Right forelimb (tissue), 1 donor: ENCODE results near the gene CBARP.
A peak's percentile ranks its signal among the peaks of the same experiment; 100 is the strongest.
"Not testable (repeated sequence)": the region's sequence is repeated elsewhere in the genome, so short reads cannot be mapped to it uniquely, and the experiment has no call there.

Source experiments
- DNase-seq: peaks from one replicate; pipeline ENCODE4 v3.0.0-alpha.2; 2018

CBARP gene

DNA sequence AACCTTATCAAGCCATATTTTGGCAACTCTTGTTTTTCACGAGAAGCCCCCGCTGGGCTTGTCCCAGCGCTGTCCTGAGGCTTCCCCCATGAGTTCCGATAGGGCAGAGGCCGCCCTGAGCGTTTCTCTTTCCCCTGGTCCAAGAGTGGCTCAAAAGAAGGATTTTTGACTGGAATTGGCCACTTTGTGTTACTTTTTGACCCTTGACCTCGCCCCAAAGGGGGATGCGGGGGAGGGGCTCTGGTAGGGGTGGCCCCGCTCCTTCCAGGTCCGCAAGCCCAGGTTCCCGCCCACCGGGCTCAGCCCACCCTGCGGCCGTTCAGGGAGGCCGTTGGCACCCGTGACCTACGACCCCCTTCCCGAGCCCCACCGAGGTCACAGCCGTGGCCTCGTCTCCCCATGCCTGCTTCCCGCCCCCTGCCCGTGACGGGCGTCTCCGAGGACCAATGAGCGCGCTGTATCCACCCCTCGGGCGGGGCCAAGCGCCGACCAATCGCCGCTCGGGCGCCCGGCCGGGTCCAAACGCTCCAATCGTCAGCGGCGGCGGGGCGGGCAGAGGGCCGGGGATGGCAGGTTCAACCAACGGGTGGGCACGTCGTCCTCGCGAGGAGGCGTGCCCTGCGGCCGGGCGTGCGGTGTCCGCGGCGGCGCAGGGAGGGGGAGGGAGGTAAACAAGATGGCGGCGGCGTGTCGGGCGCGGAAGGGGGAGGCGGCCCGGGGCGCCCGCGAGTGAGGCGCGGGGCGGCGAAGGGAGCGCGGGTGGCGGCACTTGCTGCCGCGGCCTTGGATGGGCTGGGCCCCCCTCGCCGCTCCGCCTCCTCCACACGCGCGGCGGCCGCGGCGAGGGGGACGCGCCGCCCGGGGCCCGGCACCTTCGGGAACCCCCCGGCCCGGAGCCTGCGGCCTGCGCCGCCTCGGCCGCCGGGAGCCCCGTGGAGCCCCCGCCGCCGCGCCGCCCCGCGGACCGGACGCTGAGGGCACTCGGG, 32.4 kb downstream of the CBARP start, which contains the start of gene STK11:
Gene STK11 (plus strand): TSS at position 665 of the 986 bp plus-strand sequence. CDS start 1,136 bp downstream, outside the sequence.
- DNase-seq = peak; percentile 100

DNA sequence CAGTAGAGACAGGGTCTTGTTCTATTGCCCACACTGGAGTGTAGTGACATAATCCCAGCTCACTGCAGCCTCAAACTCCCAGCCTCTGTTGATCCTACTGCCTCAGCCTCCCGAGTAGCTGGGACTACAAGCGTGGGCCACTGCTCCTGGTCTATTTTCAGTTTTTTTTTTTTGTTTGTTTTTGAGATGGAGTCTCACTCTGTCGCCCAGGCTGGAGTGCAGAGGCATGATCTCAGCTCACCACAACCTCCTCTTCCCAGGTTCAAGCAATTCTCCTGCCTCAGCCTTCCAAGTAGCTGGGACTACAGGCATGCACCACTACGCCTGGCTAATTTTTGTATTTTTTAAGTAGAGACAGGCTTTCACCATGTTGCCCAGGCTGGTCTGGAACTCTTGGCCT, 37.2 kb downstream of the CBARP start:
- DNase-seq = not testable (repeated sequence)

DNA sequence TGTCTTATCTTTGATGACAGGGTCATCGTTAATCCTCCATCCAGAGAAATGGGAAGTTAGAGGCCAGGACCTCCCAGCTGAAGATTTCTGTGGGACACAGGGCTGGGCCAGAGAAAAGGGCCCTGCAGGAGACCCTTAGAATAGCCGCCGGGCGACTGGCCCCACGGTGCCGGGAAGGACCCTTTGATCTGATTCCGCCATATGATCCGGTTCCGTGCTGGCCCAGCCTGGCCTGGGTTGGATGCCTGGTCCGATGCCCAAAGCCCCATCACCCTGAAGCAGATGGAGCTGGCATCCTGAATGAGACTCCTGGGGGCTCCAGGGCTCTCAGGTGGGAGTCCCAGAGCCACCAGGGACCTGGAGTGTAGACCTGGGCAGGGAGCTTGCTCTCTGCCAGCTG, 38.3 kb downstream of the CBARP start:
- DNase-seq = no peak

DNA sequence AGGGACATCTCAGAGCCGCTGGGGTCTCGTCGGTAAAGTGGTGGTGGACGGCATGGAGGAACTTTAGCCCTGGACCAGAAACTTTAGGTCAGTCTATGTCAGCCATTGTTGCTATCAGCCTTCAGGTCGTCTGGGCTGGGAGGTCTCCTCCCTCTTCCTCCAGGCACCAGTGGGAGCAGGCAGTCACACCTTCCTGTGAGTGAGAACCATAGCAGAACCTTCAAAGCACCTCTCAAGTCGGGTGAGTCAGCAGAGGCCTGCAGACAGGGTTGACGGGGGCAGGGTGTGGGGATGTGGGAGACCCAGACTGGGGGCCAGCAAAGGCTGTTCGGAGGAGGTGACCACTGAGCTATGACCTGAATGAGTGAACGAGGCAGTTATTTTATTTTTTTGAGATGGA, 48.4 kb downstream of the CBARP start:
- DNase-seq = no peak

- no peak for DNase-seq
These were observed 54.1 kb downstream of the CBARP start for GRCh38 chr19:1183543-1184172.

DNA sequence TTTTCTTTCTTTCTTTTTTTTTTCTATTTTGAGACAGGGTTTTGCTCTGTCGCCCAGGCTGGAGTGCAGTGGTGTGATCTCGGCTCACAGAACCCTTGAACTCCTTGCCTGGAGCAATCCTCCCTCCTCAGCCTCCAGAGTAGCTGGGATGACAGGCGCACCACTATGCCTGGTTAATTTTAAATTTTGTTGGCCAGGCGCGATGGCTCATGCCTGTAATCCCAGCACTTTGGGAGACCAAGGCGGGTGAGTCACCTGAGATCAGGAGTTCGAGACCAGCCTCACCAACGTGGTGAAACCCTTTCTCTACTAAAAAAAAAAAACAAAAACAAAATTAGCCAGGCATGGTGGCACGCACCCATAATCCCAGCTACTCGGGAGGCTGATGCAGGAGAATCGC, 55.1 kb downstream of the CBARP start:
- no peak for DNase-seq

GRCh38 chr19:1182068-1182467, 55.7 kb downstream of the CBARP start:
- DNase-seq = no peak

DNA sequence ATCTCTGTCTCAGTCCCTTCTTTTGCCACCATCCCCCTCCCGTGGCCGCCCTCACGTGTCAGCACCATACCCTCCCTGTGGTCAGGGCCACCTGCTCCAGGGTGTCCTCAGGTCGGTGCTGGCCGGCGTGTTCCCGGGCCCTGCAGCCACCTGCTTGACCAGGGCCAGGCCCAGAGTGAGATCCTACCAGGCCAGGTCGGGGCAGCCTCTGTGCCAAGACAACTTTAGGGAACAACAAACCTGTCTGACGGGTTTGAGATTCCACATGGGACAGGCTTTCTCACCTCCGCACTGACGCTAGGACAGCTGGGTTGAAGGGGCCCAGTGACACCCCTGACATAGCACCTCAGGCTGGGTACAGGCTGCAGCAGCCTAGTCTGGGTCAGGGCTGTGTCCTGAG, 56.2 kb downstream of the CBARP start:
- no peak for DNase-seq
